HK-2 (cell line): Measurements from ENCODE around the gene SH2D6.
"Not testable (repeated sequence)": the region's sequence is repeated elsewhere in the genome, so short reads cannot be mapped to it uniquely, and the experiment has no call there.

Source experiments
- DNase-seq: peaks from one replicate; pipeline ENCODE4 v3.0.0-alpha.2; 2018; ENCODE audit not compliant: unreplicated experiment

The SH2D6 gene

DNA sequence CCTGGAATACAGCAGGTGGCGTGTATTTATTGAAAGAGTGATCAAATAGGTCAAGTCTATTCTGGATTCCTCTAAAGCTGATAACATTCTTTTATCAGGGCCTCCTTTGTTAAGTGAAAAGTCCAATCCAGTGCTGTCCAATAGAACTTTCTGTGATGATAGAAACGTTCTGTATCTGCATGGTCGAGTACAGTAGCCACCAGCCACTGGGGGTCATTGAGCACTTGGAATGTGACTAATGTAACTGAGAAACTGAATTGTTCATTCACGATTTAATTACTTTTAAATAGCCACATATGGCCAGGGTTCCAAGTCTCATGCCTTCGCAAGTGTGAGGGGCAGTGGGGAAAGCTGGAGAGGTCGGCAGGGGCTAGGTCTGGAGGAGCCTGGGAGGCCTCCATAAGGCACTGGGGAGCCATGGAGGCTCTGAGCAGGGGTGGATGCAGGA, 20.5 kb downstream of the SH2D6 start:
- no peak for DNase-seq

DNA sequence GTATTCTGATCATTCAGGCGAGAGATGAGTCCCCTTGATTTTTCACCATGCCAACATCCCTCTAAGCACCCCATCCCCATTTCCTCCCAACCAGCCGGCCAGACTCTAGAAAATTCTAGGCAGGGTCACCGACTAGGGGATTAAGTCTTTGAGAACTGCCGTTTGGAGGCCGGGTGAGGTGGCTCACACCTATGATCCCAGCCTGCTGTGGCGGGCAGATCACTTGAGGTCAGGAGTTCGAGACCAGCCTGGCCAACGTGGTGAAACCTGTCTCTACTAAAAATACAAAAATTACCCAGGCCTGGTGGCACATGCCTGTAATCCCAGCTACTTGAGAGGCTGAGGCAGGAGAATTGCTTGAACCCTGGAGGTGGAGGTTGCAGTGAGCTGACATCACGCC, 21.1 kb downstream of the SH2D6 start:
- DNase-seq: not testable (repeated sequence)

GRCh38 chr2:85439986-85440385, 21.5 kb downstream of the SH2D6 start:
- DNase-seq: no peak

GRCh38 chr2:85440729-85441128, 22.2 kb downstream of the SH2D6 start:
- DNase-seq: no peak

DNA sequence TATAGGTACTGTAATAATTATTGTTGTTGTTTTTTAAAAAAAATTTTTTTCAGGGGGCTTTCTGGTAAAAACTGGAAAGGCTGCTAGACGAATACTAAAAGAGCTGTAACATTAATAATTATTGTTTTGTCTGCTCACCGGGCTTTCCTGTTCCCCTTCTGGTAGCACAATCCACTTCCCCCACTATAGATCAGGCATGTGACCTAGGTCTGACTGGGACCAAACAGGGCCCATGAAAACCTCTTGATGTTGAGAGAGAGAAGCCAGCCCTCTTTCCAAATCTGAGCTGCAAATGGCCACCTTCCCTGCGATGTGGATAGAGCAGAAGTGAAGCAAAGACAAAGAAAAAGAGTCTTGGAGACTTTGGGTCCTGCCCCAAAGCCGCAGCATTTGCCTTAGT, 23.4 kb downstream of the SH2D6 start:
- DNase-seq: no peak

DNA sequence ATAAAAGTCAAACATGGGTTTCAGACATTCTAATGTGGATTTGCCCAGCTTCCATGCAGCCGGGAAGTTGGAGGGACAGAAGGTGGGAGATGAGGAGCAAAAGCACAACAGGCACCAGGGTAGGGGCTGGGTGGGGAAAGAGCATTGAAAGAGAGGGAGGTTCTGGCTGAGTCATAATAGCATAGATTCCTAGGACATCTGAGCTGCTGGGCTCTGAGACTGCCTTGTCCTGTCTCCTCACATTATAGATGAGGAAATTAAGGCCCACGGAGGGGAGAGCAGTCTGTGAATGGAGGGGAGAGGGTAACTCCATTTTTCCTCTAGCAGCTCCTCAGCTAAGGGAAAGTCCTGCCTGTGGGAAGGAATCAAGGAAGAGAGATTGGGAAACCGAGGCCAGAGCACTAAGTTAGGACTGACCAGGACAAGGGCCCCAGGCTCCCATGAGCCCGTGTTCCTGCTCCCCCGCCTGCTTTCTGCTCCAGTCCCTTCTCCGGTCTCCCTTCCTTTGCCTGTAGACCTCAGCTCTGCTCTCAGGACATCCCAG, 26.2 kb downstream of the SH2D6 start:
- DNase-seq: no peak

GRCh38 chr2:85445316-85446295, 27.1 kb downstream of the SH2D6 start:
- no peak for DNase-seq

DNA sequence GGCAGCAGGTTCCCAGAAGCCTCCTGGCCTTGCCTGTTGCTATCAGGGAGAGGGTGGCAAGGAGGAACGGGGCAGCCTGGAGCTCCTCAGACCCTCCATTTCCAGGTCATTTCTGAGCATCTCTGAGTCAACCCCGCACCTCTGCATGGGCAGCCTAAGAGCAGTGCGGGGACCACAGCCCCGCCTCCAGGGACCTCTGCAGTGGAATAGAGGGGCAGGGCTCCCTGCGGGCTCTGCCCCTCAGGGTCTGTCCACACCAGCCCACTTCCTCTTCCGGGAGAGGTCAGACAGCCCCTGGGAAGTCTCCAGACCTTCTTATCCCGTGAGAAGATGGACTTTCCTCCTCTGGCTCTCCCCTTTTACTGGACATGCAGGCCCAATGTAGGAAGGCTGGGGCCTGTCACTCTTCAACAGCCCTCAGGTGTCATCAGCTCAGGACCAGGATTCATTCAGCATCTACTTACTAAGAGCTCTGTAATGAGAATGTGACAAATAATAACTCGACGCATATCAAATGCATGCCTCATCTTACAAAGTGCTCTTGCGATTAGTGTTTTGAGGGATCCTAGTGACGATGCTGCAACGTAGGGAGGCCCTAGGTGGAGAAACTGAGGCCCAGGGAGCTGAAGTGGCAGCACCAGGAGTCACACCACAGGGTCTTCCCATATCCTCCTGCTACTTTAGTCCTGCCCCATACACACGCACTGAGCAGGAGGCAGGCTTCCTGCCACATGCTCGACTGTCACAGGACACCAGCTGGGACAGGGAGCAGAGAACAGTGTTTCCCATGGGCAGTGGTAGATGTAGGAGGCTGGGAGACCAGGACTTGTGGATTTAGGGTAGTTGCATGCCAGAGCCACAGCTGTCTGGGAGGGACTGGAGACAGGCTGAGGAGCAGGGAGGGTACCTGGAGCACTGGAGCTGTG, 28.0 kb downstream of the SH2D6 start:
- DNase-seq: no peak

DNA sequence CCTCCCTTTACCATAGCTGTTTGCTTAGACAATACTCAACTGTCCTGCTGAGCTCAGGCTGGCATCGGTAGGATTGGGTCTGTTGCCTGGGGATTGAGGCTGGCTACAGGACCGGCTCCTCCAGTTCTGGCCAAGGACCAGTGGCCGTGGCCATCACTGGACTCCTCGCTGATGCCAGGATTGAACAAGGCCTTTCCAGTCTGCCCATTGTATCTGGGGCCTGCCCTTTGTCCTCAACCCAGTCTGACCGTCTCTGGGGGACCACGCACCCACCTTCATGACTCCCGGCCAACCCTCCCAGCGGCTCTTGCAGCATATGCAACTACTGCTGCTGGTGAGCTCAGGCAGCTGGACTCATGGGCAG, 28.7 kb downstream of the SH2D6 start:
- DNase-seq: no peak

DNA sequence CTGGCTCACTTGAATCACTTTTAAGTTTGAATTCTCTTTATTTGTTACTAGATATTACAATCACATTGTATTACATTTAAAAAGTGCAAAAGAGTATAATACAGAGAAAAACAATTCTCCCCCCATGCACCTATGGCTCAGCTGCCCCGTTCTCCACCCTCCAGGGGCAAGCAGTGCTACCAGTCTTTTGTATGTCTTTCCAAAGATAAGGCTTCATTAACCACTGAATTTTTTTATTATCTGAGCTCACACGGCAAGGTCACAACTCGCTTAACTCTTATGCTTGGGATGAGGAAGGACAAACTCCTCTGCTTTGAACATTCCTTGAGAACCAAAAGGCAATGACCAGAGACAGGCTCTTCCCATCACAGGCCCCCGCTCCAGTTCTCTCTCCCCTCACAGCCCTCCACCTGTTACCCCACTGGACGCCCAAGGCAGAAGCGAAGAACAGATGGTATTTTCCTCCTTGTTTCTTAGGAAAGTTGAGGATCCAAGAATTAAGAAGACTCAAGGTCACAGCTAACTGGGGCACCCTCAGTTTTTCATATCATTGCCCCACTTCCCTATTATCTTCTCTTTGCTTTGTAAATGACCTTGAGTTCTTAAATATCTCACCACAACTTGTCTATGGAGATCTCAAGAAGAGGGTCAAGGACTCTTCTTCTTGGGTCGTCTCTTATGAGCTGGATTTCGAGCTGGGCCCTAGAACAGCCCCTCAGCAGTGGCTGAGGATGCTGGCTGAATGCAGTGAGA, 30.1 kb downstream of the SH2D6 start:
- no peak for DNase-seq

GRCh38 chr2:85449214-85449588, 30.7 kb downstream of the SH2D6 start:
- DNase-seq: no peak

GRCh38 chr2:85452237-85452636, 33.7 kb downstream of the SH2D6 start:
- no peak for DNase-seq

DNA sequence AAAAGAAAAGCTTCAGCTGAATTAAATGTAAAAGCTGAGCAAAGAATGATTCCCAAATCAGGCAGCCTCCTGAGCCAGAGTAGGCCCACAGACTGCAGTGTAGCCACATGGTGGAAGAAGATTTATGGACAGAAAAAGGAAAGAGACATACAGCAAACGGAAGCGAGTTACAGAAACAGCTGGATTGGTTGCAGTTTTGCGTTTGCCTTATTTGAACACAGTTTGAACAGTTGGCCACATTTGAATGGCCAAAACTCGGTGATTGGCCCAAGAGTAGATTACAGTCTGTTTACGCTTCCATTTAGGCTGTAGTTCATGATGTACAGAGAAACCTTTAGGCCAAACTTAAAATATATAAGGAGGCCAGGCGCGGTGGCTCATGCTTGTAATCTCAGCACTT, 35.1 kb downstream of the SH2D6 start:
- no peak for DNase-seq

DNA sequence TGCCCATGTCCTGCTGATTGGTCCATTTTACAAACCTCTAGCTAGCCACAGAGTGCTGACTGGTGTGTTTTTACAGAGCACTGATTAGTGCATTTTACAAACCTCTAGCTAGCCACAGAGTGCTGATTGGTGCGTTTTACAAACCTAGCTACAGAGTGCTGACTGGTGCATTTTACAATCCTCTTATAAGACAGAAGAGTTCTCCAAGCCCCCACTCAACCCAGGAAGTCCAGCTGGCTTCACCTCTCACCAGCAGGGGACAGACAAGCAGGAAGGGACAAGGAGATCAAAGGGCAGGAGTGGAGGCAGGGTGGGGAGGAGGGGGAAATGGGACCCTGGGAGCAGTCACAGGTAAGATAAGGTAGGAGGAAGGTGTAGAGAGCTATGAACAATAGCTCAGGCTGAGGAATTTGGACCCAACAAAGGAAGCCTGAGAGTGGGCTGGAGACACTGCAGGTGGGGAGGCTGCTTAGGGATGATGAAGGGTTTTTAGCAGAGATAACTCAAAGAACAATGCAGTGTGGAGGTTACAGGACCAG, 37.1 kb downstream of the SH2D6 start:
- DNase-seq: no peak

- no peak for DNase-seq
Measured at GRCh38 chr2:85457043-85457442, 38.5 kb downstream of the SH2D6 start.

DNA sequence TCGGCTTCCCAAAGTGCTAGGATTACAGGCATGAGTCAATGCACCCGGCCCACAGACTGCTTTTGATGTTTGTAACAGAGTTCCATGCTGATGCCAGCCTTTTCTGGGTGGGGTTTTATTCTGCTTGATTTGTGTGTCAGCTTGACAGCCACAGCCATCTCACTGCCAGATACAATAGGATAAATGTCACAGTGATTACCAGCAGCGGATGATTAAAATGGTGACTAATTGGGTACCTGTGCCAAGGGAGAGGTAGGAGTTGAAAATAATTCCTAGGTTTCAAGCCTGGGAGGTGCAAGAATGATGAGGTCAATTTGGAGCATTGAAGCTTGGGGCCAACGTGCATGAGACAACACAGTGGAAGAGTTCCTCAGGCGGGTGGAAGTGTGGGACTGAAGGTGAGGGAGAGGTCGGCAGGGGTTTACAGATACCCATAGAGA, 39.4 kb downstream of the SH2D6 start:
- DNase-seq: no peak

DNA sequence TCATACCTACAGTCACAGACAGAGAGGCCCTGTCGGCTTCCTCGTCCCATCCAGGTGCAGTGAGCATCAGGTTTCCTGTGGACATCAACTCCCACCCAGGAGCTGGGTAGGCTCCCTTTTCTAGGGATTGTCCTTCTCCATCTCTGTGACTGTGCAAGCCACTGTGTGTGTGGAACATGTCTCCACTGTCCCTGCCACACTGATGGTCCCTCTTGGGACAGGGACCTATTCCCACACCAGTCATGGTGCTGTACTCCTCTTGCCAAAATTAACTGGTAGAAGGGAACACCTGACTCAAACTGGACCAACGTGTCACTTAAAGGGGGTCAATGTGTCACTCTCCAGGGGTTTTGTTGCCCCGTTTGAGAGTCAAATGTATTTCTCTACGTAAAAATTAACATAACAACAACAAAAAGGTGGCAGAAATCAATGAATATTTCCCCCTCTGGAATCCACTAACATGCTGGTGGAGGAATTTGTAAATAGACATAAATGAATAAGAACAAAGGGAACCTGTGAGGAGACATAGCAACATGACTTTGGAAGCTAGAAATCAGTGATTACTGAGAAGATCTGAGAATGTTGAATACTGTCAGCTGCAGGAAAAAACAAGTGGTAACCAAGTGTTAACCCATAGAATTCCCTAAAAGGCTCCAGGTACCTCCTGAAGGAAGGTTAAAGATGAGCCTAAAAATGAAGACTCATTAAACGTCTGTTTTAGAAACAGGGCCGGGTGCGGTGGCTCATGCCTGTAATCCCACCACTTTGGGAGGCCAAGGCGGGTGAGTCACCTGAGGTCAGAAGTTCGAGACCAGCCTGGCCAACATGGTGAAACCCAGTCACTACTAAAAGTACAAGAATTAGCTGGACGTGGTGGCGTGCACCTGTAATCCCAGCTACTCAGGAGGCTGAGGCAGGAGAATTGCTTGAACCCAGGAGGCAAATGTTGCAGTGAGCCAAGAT, 40.4 kb downstream of the SH2D6 start:
- no peak for DNase-seq

DNA sequence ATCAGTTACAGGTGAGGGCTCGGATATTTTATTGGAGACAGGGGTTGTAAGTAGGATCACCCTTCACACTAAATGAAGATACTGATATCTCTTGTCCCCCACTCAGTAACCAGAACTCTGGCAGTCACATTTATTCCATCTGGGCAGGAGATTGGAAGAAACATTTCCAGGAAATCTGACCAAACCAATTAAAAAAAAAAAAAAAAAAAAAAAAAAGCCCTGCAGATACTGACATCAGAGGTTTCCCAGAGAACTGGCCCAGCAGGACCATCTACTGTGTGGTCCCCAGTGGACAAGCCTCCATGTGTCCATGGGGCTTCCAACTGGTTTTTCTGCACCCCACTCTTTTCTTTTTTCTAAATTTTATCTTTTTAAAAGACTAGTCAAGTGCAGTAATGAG, 41.3 kb downstream of the SH2D6 start:
- no peak for DNase-seq

DNA sequence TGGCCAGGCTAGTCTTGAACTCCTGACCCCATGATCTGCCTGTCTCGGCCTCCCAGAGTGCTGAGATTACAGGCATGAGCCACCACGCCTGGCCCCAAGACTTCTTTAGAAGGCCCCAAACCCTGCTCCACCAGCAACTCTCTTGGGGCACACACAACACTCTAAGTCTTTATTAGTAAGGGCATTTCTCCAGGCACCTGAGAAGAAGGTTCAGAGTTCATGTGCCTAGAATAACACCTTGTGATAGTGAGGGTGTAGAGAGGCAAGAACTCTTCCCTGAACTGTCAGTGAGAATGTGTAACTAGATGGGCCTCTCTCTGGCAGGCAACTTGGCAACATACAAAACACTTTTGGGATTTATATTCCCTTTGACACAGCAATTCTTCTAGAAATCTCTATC, 43.8 kb downstream of the SH2D6 start:
- no peak for DNase-seq

- peak; percentile 27 for DNase-seq
Measured at GRCh38 chr2:85468096-85468703, 49.7 kb downstream of the SH2D6 start.
